DMS153 (cell line): ENCODE measurements around the gene FAM78B.

Source experiments
- DNase-seq: peaks from one replicate; lab custom pipeline; 2025; lab: John Stamatoyannopoulos, UW

FAM78B gene

GRCh38 chr1:166064951-166065350 lies 101.8 kb downstream of the FAM78B start:
- no peak for DNase-seq

- DNase-seq: no peak
Observed at GRCh38 chr1:166064313-166064926, 102.4 kb downstream of the FAM78B start.

GRCh38 chr1:166063701-166064100 lies 103.1 kb downstream of the FAM78B start:
- no peak for DNase-seq

- no peak for DNase-seq
Observed at GRCh38 chr1:166062421-166063070, 104.3 kb downstream of the FAM78B start.

GRCh38 chr1:166057650-166058049 lies 109.2 kb downstream of the FAM78B start:
- no peak for DNase-seq

GRCh38 chr1:166053395-166053794 lies 113.4 kb downstream of the FAM78B start:
- DNase-seq: no peak

GRCh38 chr1:166040202-166040997 lies 126.4 kb downstream of the FAM78B start:
- DNase-seq: no peak

GRCh38 chr1:166039436-166040201 lies 127.2 kb downstream of the FAM78B start:
- DNase-seq: no peak

GRCh38 chr1:166036092-166036491 lies 130.7 kb downstream of the FAM78B start:
- DNase-seq: no peak

GRCh38 chr1:166032572-166033371 lies 134.0 kb downstream of the FAM78B start:
- peak; percentile 14 for DNase-seq

- no peak for DNase-seq
Observed at GRCh38 chr1:166031932-166032571, 134.7 kb downstream of the FAM78B start.

- DNase-seq: no peak
Observed at GRCh38 chr1:166029196-166029945, 137.4 kb downstream of the FAM78B start.

GRCh38 chr1:166026555-166026954 lies 140.2 kb downstream of the FAM78B start:
- DNase-seq: no peak

- no peak for DNase-seq
Observed at GRCh38 chr1:166026143-166026542, 140.7 kb downstream of the FAM78B start.

- DNase-seq: no peak
Observed at GRCh38 chr1:166020210-166020609, 146.6 kb downstream of the FAM78B start.
